Prostate gland (tissue), 2 donors: ENCODE data around the gene BMP10. TPM values are rescaled to one million over a fixed set of nuclear protein-coding genes. Genes with fewer than 3 reads are reported as not detected.

ENCODE experiments used
- DNase-seq: peaks from one replicate; pipeline ENCODE4 v3.0.0-alpha.2; 2019; ENCODE audit warnings: low spot score
- H3K27ac ChIP-seq, 2 donors: fragments of 200-600 bp; sonication (generic); 2 replicates each; pipeline ENCODE4 v1.5.1; 2017 to 2019
- H3K27me3 ChIP-seq: fragments of 200-600 bp; sonication (generic); replicated peaks from 2 replicates; pipeline ENCODE4 v1.5.1; 2019; ENCODE audit not compliant: insufficient read depth
- H3K36me3 ChIP-seq, 2 donors: fragments of 200-600 bp; sonication (generic); 1 replicate in 1 of 2; 2 replicates in 1 of 2; pipeline versions ENCODE4 v1.5.1 to v1.8.1; 2017 to 2019
- H3K4me1 ChIP-seq: fragments of 200-600 bp; sonication (generic); replicated peaks from 2 replicates; pipeline ENCODE4 v1.5.1; 2019
- H3K4me3 ChIP-seq, 2 donors: fragments of 200-600 bp; sonication (generic); 2 replicates each; pipeline ENCODE4 v1.5.1; 2017 to 2019
- H3K9me3 ChIP-seq: fragments of 200-600 bp; sonication (generic); 2 replicates; pipeline ENCODE4 v1.5.1; 2017
- CTCF ChIP-seq, 4 experiments: fragments of 200-600 bp in 2 of 4; fragments of 450-650 bp in 2 of 4; sonication (generic) in 2 of 4; IDR thresholded peaks; 1 replicate in 3 of 4; 2 replicates in 1 of 4; pipeline ENCODE4 v1.5.1; 2016 to 2019; ENCODE audit warnings: antibody characterized with exemption in 4 of 4, mild to moderate bottlenecking in 2 of 4, moderate library complexity in 2 of 4
- POLR2A ChIP-seq: fragments of 450-650 bp; IDR thresholded peaks from one replicate; pipeline ENCODE4 v1.6.1; 2016; ENCODE audit warnings: antibody characterized with exemption, mild to moderate bottlenecking
- POLR2AphosphoS5 ChIP-seq: sonication (generic); formaldehyde crosslinking; IDR thresholded peaks from one replicate; pipeline ENCODE4 v1.6.1; 2017; ENCODE audit warnings: antibody characterized with exemption
- WGBS: methylation state at CpG from one replicate; pipeline ENCODE4 v1.1.5; 2018; 5-methylcytosine and 5-hydroxymethylcytosine counted together
- intact Hi-C: fragments of 100-400 bp; cut with DNase I; formaldehyde crosslinking; loops from one replicate; pipeline ENCODE4 v1.14.2; 2022
- total RNA-seq, 2 donors: library from RNA; depleted of rRNA; stranded (reverse); fragments of >200 nt; gene quantifications; one replicate each; pipeline ENCODE4 v1.1.0, GENCODE V29; 2016

BMP10 gene
- total RNA-seq, 2 donors from 2014 or later: not detected

- H3K4me1 ChIP-seq: no peaks in the 10 kb centered on the region
- H3K4me3 ChIP-seq: no peak overlapping the region
- H3K9me3 ChIP-seq: no peaks in the 10 kb centered on the region
- H3K27me3 ChIP-seq: no peaks in the 10 kb centered on the region
- no peak overlapping the region for H3K27ac ChIP-seq
- no peaks in the 10 kb centered on the region for H3K36me3 ChIP-seq
- intact Hi-C loops: no loop called here
- no peak for DNase-seq
- no peak for TF ChIP-seq CTCF (IDR thresholded peaks at IDR 0.05)
- no peak for TF ChIP-seq POLR2AphosphoS5
- no peak for TF ChIP-seq POLR2A
Measured at GRCh38 chr2:68861330-68861729, 9.9 kb downstream of the BMP10 start.

- TF ChIP-seq POLR2AphosphoS5 (no peak), CTCF (IDR thresholded peaks at IDR 0.05) (no peak), POLR2A (no peak)
- intact Hi-C loops: no loop called here
- Histone ChIP-seq H3K9me3 (no peaks in the 10 kb centered on the region), H3K4me1 (no peaks in the 10 kb centered on the region), H3K27me3 (no peaks in the 10 kb centered on the region), H3K27ac (no peak overlapping the region), H3K36me3 (no peaks in the 10 kb centered on the region), H3K4me3 (no peak overlapping the region)
- 56% methylated on average over 3 of the region's 3 CpGs for WGBS
- DNase-seq: no peak
Measured at GRCh38 chr2:68860111-68860510, 11.1 kb downstream of the BMP10 start.

- WGBS: 76% methylated on average over 4 of the region's 4 CpGs
- Histone ChIP-seq H3K36me3 (no peaks in the 10 kb centered on the region), H3K27ac (no peak overlapping the region), H3K4me3 (no peak overlapping the region), H3K4me1 (no peaks in the 10 kb centered on the region), H3K9me3 (no peaks in the 10 kb centered on the region), H3K27me3 (no peaks in the 10 kb centered on the region)
- intact Hi-C loops: no loop called here
- no peak for DNase-seq
- TF ChIP-seq CTCF (IDR thresholded peaks at IDR 0.05) (no peak), POLR2AphosphoS5 (no peak), POLR2A (no peak)
Measured at GRCh38 chr2:68857855-68858456, 13.2 kb downstream of the BMP10 start.

- TF ChIP-seq POLR2AphosphoS5 (no peak), POLR2A (no peak), CTCF (IDR thresholded peaks at IDR 0.05) (no peak)
- WGBS: 69% methylated on average over 3 of the region's 3 CpGs
Measured at GRCh38 chr2:68857202-68857845, 13.9 kb downstream of the BMP10 start.

GRCh38 chr2:68855550-68855949 lies 15.6 kb downstream of the BMP10 start:
- WGBS: 92% methylated on average over 3 of the region's 3 CpGs

More at GRCh38 chr2:68857202-68857845, 13.9 kb downstream of the BMP10 start:
- Histone ChIP-seq H3K4me1 (no peaks in the 10 kb centered on the region), H3K9me3 (no peaks in the 10 kb centered on the region), H3K4me3 (no peak overlapping the region), H3K36me3 (no peaks in the 10 kb centered on the region), H3K27ac (no peak overlapping the region), H3K27me3 (no peaks in the 10 kb centered on the region)
- no peak for DNase-seq
- intact Hi-C loops: no loop called here

More at GRCh38 chr2:68855550-68855949, 15.6 kb downstream of the BMP10 start:
- no peak overlapping the region for H3K27ac ChIP-seq
- H3K9me3 ChIP-seq: no peaks in the 10 kb centered on the region
- no peak for DNase-seq
- no peak for TF ChIP-seq CTCF (IDR thresholded peaks at IDR 0.05)
- intact Hi-C loops: no loop called here
- no peaks in the 10 kb centered on the region for H3K27me3 ChIP-seq
- H3K4me1 ChIP-seq: no peaks in the 10 kb centered on the region
- H3K36me3 ChIP-seq: no peaks in the 10 kb centered on the region
- no peak overlapping the region for H3K4me3 ChIP-seq
